Karpas-422 (cell line): ENCODE data around the gene STAT6. TPM values are rescaled to one million over a fixed set of nuclear protein-coding genes. Genes with fewer than 3 reads are reported as not detected.

ENCODE experiments used
- DNase-seq: peaks from one replicate; pipeline ENCODE4 v3.0.0-alpha.2; 2015
- H2AFZ ChIP-seq: fragments of 200-600 bp; sonication (generic); 2 replicates; pipeline ENCODE4 v1.6.1; 2014; ENCODE audit warnings: antibody characterized with exemption, low read length, mixed read lengths
- H3K27ac ChIP-seq: fragments of 200-600 bp; sonication (generic); 2 replicates; pipeline ENCODE4 v1.5.1; 2014; ENCODE audit warnings: mild to moderate bottlenecking, low read length, moderate library complexity
- H3K27me3 ChIP-seq: fragments of 200-600 bp; sonication (generic); 2 replicates; pipeline ENCODE4 v1.6.1; 2014; ENCODE audit warnings: low read length, mixed read lengths
- H3K36me3 ChIP-seq: fragments of 200-600 bp; sonication (generic); 2 replicates; pipeline ENCODE4 v1.6.1; 2014; ENCODE audit warnings: low read length, mixed read lengths; ENCODE audit not compliant: insufficient read depth
- H3K4me1 ChIP-seq: fragments of 200-600 bp; sonication (generic); 2 replicates; pipeline ENCODE4 v1.6.1; 2014; ENCODE audit warnings: mild to moderate bottlenecking, low read length, mixed read lengths
- H3K4me2 ChIP-seq: fragments of 200-600 bp; sonication (generic); 2 replicates; pipeline ENCODE4 v1.6.1; 2014; ENCODE audit warnings: low read length, low read depth, mild to moderate bottlenecking; ENCODE audit not compliant: poor library complexity, severe bottlenecking
- H3K4me3 ChIP-seq: fragments of 200-600 bp; sonication (generic); 2 replicates; pipeline ENCODE4 v1.5.1; 2014; ENCODE audit warnings: mild to moderate bottlenecking, antibody characterized with exemption, low read length, mixed read lengths
- H3K79me2 ChIP-seq: fragments of 200-600 bp; sonication (generic); 2 replicates; pipeline ENCODE4 v1.6.1; 2014; ENCODE audit warnings: mild to moderate bottlenecking, low read length, mixed read lengths
- H3K9ac ChIP-seq: fragments of 200-600 bp; sonication (generic); 2 replicates; pipeline ENCODE4 v1.6.0; 2014; ENCODE audit warnings: low read length
- H3K9me2 ChIP-seq: fragments of 200-600 bp; sonication (generic), shearing (Covaris generic); replicated peaks from 2 replicates; pipeline ENCODE4 v1.6.0; 2014; ENCODE audit warnings: mild to moderate bottlenecking, low read length, moderate library complexity; ENCODE audit not compliant: insufficient read depth
- H3K9me3 ChIP-seq: fragments of 300-700, 200-600 bp; sonication (generic); 2 replicates; pipeline ENCODE4 v1.6.1; 2014; ENCODE audit warnings: low read length, mixed read lengths
- H4K20me1 ChIP-seq: fragments of 200-600 bp; sonication (generic); 2 replicates; pipeline ENCODE4 v1.6.1; 2014; ENCODE audit warnings: mild to moderate bottlenecking, antibody characterized with exemption, low read length, low read depth; ENCODE audit not compliant: insufficient read depth
- total RNA-seq: library from RNA; depleted of rRNA; stranded (reverse); fragments of >200 nt; shearing (Covaris generic); gene quantifications from 2 replicates; pipeline ENCODE4 v1.2.3, GENCODE V29; 2014; ENCODE audit warnings: low replicate concordance; rRNA removed

Gene STAT6
- total RNA-seq, 1 experiment from 2014 or later, result 116 TPM

- Histone ChIP-seq H3K4me2 (no peak overlapping the region), H3K9me3 (no peaks in the 10 kb centered on the region), H3K27ac (no peak overlapping the region)
Measured at GRCh38 chr12:57046086-57046791, 64.9 kb downstream of the STAT6 start.

More at GRCh38 chr12:57046086-57046791, 64.9 kb downstream of the STAT6 start:
- Histone ChIP-seq H2AFZ (no peak overlapping the region), H3K4me3 (no peak overlapping the region), H3K9me2 (no peaks in the 10 kb centered on the region), H3K79me2 (no peaks in the 10 kb centered on the region), H3K9ac (no peak overlapping the region), H3K4me1 (peaks cover 8% of the 10 kb centered on the region), H3K36me3 (no peaks in the 10 kb centered on the region), H3K27me3 (no peaks in the 10 kb centered on the region), H4K20me1 (0 out of 2 replicates have a peak, but pooled peaks cover 3% of the 10 kb centered on the region)
- DNase-seq, result no peak

Other genes starting within 250 kb of the STAT6 start
- gene SDR9C7, start 177.0 kb downstream of the STAT6 start, total RNA-seq, result not detected in 2 replicates
- gene RDH16, start 153.8 kb downstream of the STAT6 start, total RNA-seq, result 0.11 TPM in 1 of 2 replicates, not detected in the other
- 10.0 and 10.7 TPM in 2 replicates for gene ZBTB39, start 104.8 kb downstream of the STAT6 start, total RNA-seq
- not detected in 2 replicates for gene TAC3, start 94.8 kb downstream of the STAT6 start, total RNA-seq
- gene MYO1A, start 61.2 kb downstream of the STAT6 start, total RNA-seq, result 0.11 and 3.8 TPM in 2 replicates
- 34.2 and 59.6 TPM in 2 replicates for gene NEMP1, start 32.6 kb downstream of the STAT6 start, total RNA-seq
- 19.4 and 38.0 TPM in 2 replicates for gene NAB2, start 22.2 kb downstream of the STAT6 start, total RNA-seq
- gene LRP1, start 17.1 kb upstream of the STAT6 start, total RNA-seq, result 0.56 and 3.1 TPM in 2 replicates
- gene LRP1-AS, start 36.3 kb upstream of the STAT6 start, total RNA-seq, result not detected in 2 replicates
- gene NXPH4, start 105.4 kb upstream of the STAT6 start, total RNA-seq, result 2.9 and 4.2 TPM in 2 replicates
- gene SHMT2, start 118.3 kb upstream of the STAT6 start, total RNA-seq, result 399 and 449 TPM in 2 replicates
- gene STAC3, start 139.8 kb upstream of the STAT6 start, total RNA-seq, result 5.9 and 7.8 TPM in 2 replicates